Activated T-helper 17 cell treated with anti-CD3 and anti-CD28 coated beads, Interleukin-2, amount 50 U/mL, for 72 hours (primary cell): ENCODE results near the gene UPP1. TPM values are rescaled to one million over a fixed set of nuclear protein-coding genes. Genes with fewer than 3 reads are reported as not detected.
"Not testable (repeated sequence)": the region's sequence is repeated elsewhere in the genome, so short reads cannot be mapped to it uniquely, and the experiment has no call there.

Experiments used
- ATAC-seq: fragments of 150-1000 bp; cut with Tn5 transposase; replicated peaks from 2 replicates; pipeline ENCODE4 v1.10.0; 2021; ENCODE audit warnings: mild to moderate bottlenecking, moderate library complexity
- H3K27ac Mint-ChIP-seq: one replicate; pipeline ENCODE4 v1.8.0; 2022; ENCODE audit warnings: mixed read lengths
- H3K27me3 Mint-ChIP-seq: one replicate; pipeline ENCODE4 v1.8.0; 2022; ENCODE audit warnings: mixed read lengths
- H3K36me3 Mint-ChIP-seq: one replicate; pipeline ENCODE4 v1.8.0; 2022; ENCODE audit warnings: low read depth, mild to moderate bottlenecking, mixed read lengths
- H3K4me1 Mint-ChIP-seq: one replicate; pipeline ENCODE4 v1.8.0; 2022; ENCODE audit warnings: mixed read lengths
- H3K4me3 Mint-ChIP-seq: one replicate; pipeline ENCODE4 v1.8.0; 2022; ENCODE audit warnings: mild to moderate bottlenecking, mixed read lengths
- H3K9me3 Mint-ChIP-seq: one replicate; pipeline ENCODE4 v1.8.0; 2022; ENCODE audit warnings: mixed read lengths
- total RNA-seq, 2 donors: library from RNA; stranded (reverse); gene quantifications; one replicate each; pipeline ENCODE4 v1.2.3, GENCODE V29; 2022

UPP1 gene
- total RNA-seq, 2 donors from 2014 or later = 69.1 to 83.9 TPM

DNA sequence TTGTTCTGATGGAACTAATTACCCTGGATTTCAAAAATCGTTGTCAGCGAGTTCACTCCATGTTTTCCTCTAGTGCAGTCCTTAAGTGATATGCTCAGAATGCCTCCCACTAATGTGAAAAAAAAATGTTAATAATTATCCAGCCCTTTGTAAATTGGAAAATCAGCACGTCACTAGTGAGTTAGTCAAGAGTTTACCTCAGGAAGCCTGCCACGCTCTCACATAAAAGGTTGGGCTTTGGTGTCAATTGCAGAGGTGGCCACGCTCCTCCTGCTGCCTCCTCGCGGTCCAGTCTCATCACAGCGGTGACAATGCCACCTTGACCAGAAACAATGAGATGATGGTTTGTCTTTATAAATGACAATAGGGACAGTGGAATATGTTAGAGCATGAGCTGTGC lies 22.5 kb downstream of the UPP1 start:
- no peak for ATAC-seq
- H3K27ac Mint-ChIP-seq = no peak overlapping the region
- H3K4me3 Mint-ChIP-seq = no peak overlapping the region
- H3K27me3 Mint-ChIP-seq = no peaks in the 10 kb centered on the region
- H3K9me3 Mint-ChIP-seq = no peaks in the 10 kb centered on the region
- H3K36me3 Mint-ChIP-seq = peaks cover 36% of the 10 kb centered on the region
- peaks cover 9% of the 10 kb centered on the region for H3K4me1 Mint-ChIP-seq

DNA sequence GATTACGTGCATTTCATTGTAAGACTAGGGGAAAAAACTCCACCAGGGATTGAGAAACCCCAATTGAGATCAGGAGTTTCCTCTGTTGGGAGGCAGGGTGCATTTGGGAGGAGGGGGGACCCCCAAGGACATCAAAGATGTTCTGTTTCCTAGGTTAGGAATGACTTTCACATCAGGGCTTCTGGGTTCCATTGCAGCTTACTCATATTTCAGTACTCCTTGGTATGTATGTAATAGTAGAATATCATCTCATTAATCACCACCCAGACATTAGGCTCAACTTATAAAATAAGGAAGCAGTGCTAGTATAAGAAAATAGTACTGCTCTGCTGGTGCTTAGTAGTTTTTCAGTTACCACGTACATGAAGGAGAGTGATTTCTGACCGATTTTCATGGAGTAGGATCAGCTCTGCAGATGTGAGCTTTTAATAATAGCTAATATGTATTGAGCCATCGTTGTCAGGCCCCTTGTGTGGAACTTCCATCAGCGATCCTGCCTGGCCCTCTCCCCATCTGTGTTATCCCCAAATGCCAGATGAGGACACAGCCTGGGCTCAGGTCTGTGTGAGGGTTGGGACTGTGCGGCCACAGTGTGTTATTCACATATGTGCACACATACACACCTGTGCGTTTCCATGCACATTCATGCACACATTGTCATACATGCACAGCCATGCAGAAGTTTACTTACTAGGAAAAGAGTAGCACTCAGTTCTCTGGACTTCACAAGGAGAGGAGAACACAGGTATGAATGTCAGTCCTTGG lies 23.5 kb downstream of the UPP1 start:
- H3K9me3 Mint-ChIP-seq = no peaks in the 10 kb centered on the region
- H3K27me3 Mint-ChIP-seq = no peaks in the 10 kb centered on the region
- H3K4me1 Mint-ChIP-seq = peaks cover 9% of the 10 kb centered on the region
- no peak for ATAC-seq
- H3K27ac Mint-ChIP-seq = no peak overlapping the region
- no peak overlapping the region for H3K4me3 Mint-ChIP-seq
- peaks cover 26% of the 10 kb centered on the region for H3K36me3 Mint-ChIP-seq

DNA sequence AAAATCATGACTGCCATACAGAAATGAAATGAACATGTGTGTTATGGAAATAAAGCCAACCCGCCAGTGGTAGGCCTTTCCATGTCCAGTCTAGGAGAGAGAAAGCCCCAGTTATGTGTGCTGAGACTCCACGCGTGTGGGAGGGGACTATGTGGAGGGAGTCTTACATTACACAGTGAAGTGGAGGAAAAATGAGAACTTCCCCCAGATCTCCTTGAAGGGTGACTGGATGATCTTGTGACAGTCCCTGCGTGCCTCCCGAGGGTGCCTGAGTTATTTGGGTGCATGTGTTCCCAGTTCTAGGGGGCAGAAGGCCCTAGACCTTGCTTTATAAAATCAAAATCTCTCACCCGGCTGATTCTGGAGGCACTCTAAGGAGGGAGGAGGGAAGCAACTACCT lies 24.2 kb downstream of the UPP1 start:
- no peak overlapping the region for H3K4me3 Mint-ChIP-seq
- no peaks in the 10 kb centered on the region for H3K27me3 Mint-ChIP-seq
- peaks cover 19% of the 10 kb centered on the region for H3K36me3 Mint-ChIP-seq
- no peak overlapping the region for H3K27ac Mint-ChIP-seq
- peaks cover 9% of the 10 kb centered on the region for H3K4me1 Mint-ChIP-seq
- ATAC-seq = no peak
- H3K9me3 Mint-ChIP-seq = no peaks in the 10 kb centered on the region

DNA sequence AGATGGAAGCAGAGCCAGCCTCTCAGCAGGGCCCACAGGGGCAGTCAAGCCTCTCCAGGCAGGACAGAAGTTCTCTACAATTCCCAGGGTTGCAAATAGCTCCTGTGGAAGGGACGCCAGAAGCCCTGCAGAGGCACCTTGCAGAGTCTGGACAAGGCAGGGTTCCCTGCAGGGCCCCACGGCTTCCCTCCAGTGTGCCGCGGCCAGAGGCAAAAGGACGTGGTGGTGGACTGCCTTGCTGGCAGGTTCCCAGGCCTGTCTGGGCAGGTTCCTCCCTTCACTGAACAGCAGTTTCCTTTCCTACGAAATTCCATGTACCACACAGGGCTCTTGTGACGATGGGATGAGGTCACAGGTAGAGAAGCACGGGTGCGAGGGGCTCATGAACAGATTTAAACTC lies 25.1 kb downstream of the UPP1 start:
- Mint-ChIP-seq H3K27ac (no peak overlapping the region), H3K4me3 (no peak overlapping the region), H3K4me1 (peaks cover 9% of the 10 kb centered on the region), H3K9me3 (no peaks in the 10 kb centered on the region), H3K36me3 (peaks cover 10% of the 10 kb centered on the region), H3K27me3 (no peaks in the 10 kb centered on the region)
- no peak for ATAC-seq

DNA sequence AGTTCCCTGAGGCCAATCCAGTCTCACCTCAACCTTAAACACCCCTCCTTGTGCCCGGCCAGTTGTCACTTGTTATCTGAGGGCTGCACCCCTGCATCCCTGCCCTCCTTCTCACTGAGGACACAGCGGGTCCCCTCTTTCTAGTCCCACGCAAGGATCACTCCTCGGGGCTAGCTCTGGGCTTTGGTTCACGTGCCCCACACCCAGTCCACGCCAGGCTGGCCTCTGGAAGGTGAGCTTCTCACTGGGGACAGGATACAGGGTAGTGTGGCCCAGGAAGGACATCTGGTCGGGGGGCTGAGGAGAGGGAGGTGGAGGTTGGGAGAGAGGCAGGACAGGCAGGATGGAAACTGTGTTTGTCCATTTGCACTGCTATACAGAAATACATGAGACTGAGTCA lies 25.5 kb downstream of the UPP1 start:
- Mint-ChIP-seq H3K27me3 (no peaks in the 10 kb centered on the region), H3K36me3 (peaks cover 6% of the 10 kb centered on the region), H3K4me3 (no peak overlapping the region), H3K9me3 (no peaks in the 10 kb centered on the region), H3K27ac (no peak overlapping the region), H3K4me1 (peaks cover 9% of the 10 kb centered on the region)
- no peak for ATAC-seq

DNA sequence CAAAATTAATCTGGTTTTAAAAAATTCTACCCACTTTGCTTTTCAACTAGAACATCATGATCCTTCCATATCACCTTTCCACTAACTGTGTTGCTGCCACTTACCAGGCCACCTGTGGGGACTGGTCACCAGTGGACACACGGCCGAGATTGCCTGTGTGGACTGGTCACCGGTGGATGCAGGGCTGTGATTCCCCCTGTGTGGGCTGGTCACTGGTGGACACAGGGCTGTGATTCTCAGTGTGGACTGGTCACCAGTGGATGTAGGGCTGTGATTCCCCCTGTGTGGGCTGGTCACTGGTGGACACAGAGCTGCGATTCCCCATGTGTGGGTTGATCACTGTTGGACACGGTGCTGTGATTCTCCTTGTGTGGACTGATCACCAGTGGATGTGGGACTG lies 27.0 kb downstream of the UPP1 start:
- Mint-ChIP-seq H3K27ac (no peak overlapping the region), H3K27me3 (no peaks in the 10 kb centered on the region), H3K4me3 (no peak overlapping the region), H3K4me1 (no peaks in the 10 kb centered on the region), H3K36me3 (no peaks in the 10 kb centered on the region), H3K9me3 (no peaks in the 10 kb centered on the region)
- no peak for ATAC-seq

DNA sequence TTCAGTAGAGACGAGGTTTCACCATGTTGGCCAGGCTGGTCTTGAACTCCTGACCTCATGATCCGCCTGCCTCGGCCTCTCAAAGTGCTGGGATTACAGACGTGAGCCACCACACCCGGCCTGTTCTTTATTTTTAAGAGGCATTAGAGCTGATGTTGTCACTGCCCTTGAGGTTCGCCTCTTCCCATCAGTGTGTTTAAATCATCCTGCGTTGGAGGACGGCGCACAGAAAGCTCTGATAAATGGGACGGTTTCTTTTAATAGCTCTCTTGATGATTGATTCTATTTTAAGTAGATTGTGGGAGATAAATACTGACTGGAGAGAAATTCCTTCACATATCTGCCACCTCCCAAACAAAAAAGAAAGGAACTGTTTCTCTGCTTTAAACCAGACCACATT lies 29.0 kb downstream of the UPP1 start:
- Mint-ChIP-seq H3K27me3 (no peaks in the 10 kb centered on the region), H3K9me3 (no peaks in the 10 kb centered on the region), H3K27ac (no peak overlapping the region), H3K36me3 (no peaks in the 10 kb centered on the region), H3K4me3 (no peak overlapping the region), H3K4me1 (no peaks in the 10 kb centered on the region)
- no peak for ATAC-seq

DNA sequence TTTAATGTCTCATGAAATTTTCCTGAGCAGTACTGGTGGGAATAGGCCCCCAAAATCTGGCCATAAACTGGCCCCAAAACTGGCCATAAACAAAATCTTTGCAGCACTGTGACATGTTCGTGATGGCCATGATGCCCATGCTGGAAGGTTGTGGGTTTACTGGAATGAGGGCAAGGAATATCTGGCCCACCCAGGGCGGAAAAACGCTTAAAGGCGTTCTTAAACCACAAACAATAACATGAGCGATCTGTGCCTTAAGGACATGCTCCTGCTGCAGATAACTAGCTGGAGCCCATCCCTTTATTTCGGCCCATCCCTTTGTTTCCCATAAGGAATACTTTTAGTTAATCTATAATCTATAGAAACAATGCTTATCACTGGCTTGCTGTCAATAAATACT lies 31.5 kb downstream of the UPP1 start:
- H3K4me1 Mint-ChIP-seq, H3K4me3 Mint-ChIP-seq, H3K9me3 Mint-ChIP-seq, ATAC-seq, H3K27me3 Mint-ChIP-seq, H3K36me3 Mint-ChIP-seq, H3K27ac Mint-ChIP-seq: not testable (repeated sequence)

DNA sequence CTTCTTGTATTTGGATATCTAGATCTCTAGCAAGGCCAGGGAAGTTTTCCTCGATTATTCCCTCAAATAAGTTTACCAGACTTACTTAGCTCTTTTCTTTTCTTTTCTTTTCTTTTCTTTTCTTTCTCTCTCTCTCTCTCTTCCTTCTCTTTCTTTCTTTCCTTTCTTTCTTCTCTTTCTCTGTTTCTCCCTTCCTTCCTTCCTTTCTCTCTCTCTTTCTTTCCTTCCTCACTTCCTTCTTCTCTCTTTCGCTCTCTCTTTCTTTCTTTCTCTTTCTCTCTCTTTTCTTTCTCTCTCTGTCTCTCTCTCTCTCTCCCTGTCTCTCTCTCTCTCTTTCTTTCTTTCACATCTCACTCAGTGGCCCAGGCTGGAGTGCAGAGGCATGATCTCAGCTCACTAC lies 37.0 kb downstream of the UPP1 start:
- peaks cover 23% of the 10 kb centered on the region for H3K27me3 Mint-ChIP-seq
- ATAC-seq = no peak
- H3K36me3 Mint-ChIP-seq = no peaks in the 10 kb centered on the region
- peaks cover 3% of the 10 kb centered on the region for H3K4me1 Mint-ChIP-seq
- no peaks in the 10 kb centered on the region for H3K9me3 Mint-ChIP-seq
- H3K4me3 Mint-ChIP-seq = no peak overlapping the region
- no peak overlapping the region for H3K27ac Mint-ChIP-seq

DNA sequence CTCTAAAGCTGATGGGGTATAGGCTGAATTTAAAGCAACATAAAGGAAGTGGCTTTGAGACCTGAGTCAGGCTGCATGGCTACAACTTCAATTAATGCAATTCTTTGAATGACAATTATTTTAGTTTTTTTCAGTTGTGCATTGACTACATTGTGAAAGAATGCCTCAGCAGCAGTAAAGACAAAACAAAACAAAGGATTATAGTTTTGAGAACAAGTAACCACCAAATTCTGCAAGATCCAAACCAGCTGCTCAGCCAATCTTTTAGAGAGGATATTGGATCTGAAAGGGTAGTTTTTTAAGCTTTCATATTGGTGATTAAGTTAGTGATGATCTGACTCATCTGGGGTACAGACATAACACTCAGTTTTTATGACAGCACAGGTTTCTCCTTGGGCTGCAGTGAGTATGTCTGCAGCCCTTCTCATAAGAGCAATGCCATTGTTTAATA lies 41.6 kb downstream of the UPP1 start:
- no peaks in the 10 kb centered on the region for H3K9me3 Mint-ChIP-seq
- no peak overlapping the region for H3K27ac Mint-ChIP-seq
- H3K4me1 Mint-ChIP-seq = peaks cover 4% of the 10 kb centered on the region
- no peak overlapping the region for H3K4me3 Mint-ChIP-seq
- ATAC-seq = peak; percentile 92
- peaks cover 15% of the 10 kb centered on the region for H3K27me3 Mint-ChIP-seq
- no peaks in the 10 kb centered on the region for H3K36me3 Mint-ChIP-seq

DNA sequence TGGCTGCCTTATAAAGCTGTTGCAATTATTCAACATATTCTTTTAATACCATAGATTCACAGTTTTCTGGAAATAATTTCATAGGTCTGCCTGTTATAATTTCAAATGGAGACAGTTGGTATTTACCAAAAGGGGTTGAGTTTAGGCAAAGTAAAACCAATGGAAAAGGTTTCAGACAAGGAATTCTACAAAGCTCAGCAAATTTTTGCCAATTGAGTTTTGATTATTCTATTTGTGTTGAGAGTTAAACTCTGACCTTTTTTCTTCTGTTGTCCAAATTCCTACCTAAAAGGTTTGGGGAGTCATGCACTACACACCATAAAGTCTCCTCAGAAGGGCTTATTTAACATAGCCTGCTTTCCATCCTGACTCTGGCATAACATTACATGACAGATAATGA lies 43.7 kb downstream of the UPP1 start:
- peaks cover 4% of the 10 kb centered on the region for H3K4me1 Mint-ChIP-seq
- ATAC-seq = no peak
- H3K27me3 Mint-ChIP-seq = peaks cover 11% of the 10 kb centered on the region

DNA sequence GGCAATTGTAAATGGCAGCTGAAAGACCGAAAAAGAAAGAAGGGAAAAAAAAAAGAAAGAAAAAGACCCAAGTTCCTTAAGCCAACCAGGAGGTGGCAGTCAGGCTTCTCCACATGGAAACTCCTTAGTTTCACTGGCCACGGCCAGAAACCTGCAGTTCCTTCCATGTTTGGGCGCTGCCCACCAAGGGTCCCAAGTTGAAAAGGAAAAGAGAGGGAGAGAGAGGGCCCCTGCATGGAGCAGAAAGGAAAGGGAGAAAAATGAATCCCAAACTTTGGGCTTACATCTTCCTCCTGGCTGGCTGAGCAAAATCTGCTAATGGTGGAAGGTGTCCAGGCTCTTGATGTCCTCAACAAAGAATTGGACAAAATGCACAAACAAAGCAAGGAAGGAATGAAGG lies 50.4 kb downstream of the UPP1 start:
- H3K27ac Mint-ChIP-seq = no peak overlapping the region
- no peaks in the 10 kb centered on the region for H3K36me3 Mint-ChIP-seq
- H3K4me1 Mint-ChIP-seq = no peaks in the 10 kb centered on the region
- no peak for ATAC-seq
- no peaks in the 10 kb centered on the region for H3K9me3 Mint-ChIP-seq
- no peak overlapping the region for H3K4me3 Mint-ChIP-seq
- H3K27me3 Mint-ChIP-seq = peaks cover 11% of the 10 kb centered on the region

More for the DNA sequence above, 43.7 kb downstream of the UPP1 start:
- Mint-ChIP-seq H3K4me3 (no peak overlapping the region), H3K9me3 (no peaks in the 10 kb centered on the region), H3K36me3 (no peaks in the 10 kb centered on the region), H3K27ac (no peak overlapping the region)

DNA sequence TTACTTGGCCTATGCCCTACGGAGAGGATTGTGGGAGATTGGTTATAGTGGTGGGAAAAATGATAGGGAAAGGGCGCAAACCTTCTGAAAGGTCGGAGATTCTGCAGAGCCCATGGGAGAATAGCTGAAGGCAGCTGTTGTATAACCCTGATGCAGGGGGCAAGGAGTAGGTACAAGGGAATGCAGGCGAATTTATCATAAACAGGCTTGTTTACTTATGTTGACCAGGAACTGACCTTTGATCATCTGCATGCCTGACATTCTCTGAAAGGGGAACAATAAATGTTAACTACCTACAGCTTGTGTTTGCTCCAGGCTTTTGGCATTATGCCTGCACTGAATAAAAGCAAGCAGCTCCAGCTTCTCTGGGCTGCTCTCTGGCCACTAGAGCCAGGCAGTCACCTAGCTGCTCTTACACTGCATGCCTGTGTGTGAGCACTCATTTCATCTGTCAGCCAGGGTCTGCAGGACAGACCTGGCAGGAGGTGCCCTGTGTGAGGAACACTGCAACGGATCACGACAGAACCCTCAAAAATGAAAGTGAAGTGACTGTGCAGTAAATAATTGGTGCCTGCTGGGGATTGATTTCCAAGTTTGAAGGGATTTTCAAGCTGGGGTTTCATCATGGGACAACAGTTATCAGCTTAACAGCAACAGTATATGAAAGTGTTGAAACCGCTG lies 51.1 kb downstream of the UPP1 start:
- no peaks in the 10 kb centered on the region for H3K4me1 Mint-ChIP-seq
- H3K27me3 Mint-ChIP-seq = peaks cover 11% of the 10 kb centered on the region
- no peak overlapping the region for H3K4me3 Mint-ChIP-seq
- H3K9me3 Mint-ChIP-seq = no peaks in the 10 kb centered on the region
- ATAC-seq = no peak
- no peaks in the 10 kb centered on the region for H3K36me3 Mint-ChIP-seq
- no peak overlapping the region for H3K27ac Mint-ChIP-seq

DNA sequence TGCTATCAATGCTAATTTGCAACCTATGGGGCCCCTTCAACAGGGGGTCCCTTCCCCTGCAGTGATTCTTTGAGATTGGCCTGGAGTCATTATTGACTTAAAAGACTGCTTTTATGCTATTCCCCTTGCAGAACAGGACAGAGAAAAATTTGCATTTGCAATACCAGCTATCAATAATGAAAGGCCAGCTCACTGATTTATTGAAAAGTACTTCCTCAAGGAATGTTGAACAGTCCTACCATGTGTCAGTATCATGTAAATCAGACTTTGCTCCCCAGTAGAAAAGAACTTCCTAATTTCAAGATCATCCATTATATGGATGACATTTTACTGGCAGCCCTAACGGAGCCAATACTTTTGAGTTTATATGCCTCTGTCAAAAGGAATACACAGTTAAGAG lies 52.5 kb downstream of the UPP1 start:
- ATAC-seq = no peak
- Mint-ChIP-seq H3K27ac (no peak overlapping the region), H3K4me3 (no peak overlapping the region), H3K4me1 (no peaks in the 10 kb centered on the region), H3K9me3 (no peaks in the 10 kb centered on the region), H3K27me3 (peaks cover 14% of the 10 kb centered on the region), H3K36me3 (no peaks in the 10 kb centered on the region)

DNA sequence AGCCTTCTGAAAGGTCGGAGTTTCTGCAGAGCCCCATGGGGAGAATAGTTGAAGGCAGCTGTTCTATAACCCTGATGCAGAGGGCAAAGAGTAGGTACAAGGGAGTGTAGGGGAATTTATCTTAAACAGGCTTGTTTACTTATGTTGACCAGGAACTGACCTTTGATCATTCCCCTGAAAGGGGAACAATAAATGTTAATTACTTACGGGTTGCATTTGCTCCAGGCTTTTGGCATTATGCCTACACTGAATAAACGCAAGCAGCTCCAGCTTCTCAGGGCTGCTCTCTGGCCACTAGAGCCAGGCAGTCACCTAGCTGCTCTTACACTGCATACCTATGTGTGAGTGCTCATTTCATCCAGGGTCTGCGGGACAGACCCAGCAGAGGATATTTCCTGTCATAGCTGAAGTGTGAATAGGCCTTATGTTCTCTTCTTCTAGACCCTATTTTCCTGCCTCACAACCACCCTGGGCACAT lies 55.3 kb downstream of the UPP1 start:
- Mint-ChIP-seq H3K36me3 (no peaks in the 10 kb centered on the region), H3K27me3 (peaks cover 18% of the 10 kb centered on the region), H3K4me3 (no peak overlapping the region), H3K4me1 (no peaks in the 10 kb centered on the region), H3K27ac (no peak overlapping the region), H3K9me3 (no peaks in the 10 kb centered on the region)
- ATAC-seq = no peak
